Endodermal cell (in vitro differentiated cells): ENCODE measurements around the gene HDLBP. TPM values are rescaled to one million over a fixed set of nuclear protein-coding genes. Genes with fewer than 3 reads are reported as not detected.

Experiments used
- DNase-seq: peaks from one replicate; pipeline ENCODE4 v3.0.0-alpha.2; 2017
- H3K27ac ChIP-seq: 2 replicates; pipeline ENCODE4 v1.5.1; 2013; ENCODE audit warnings: mild to moderate bottlenecking, low read depth, low read length, moderate library complexity
- H3K27me3 ChIP-seq: 2 replicates; pipeline ENCODE4 v1.6.1; 2013; ENCODE audit warnings: mild to moderate bottlenecking, low read length, moderate library complexity; ENCODE audit not compliant: insufficient read depth, control insufficient read depth, poor library complexity, severe bottlenecking
- H3K36me3 ChIP-seq: 2 replicates; pipeline ENCODE4 v1.7.0; 2013; ENCODE audit warnings: mild to moderate bottlenecking, low read length, moderate library complexity; ENCODE audit not compliant: control insufficient read depth, insufficient read depth
- H3K4me1 ChIP-seq: one replicate; pipeline ENCODE4 v1.7.0; 2013; ENCODE audit warnings: low read length; ENCODE audit not compliant: control insufficient read depth, insufficient read depth
- H3K4me3 ChIP-seq: 2 replicates; pipeline ENCODE4 v1.5.1; 2013; ENCODE audit warnings: mild to moderate bottlenecking, low read length, moderate library complexity
- H3K9ac ChIP-seq: 2 replicates; pipeline ENCODE4 v1.6.1; 2013; ENCODE audit warnings: mild to moderate bottlenecking, low read length, moderate library complexity; ENCODE audit not compliant: poor library complexity, severe bottlenecking; ENCODE audit errors: extremely low read depth
- H3K9me3 ChIP-seq: 2 replicates; pipeline ENCODE4 v1.6.1; 2013; ENCODE audit warnings: mild to moderate bottlenecking, low read length, moderate library complexity; ENCODE audit not compliant: control insufficient read depth
- H3K27ac Mint-ChIP-seq: 2 replicates; pipeline ENCODE4 v1.8.0; 2020; ENCODE audit warnings: mixed read lengths
- H3K27me3 Mint-ChIP-seq: 2 replicates; pipeline ENCODE4 v1.8.0; 2021; ENCODE audit warnings: mild to moderate bottlenecking, mixed read lengths; ENCODE audit not compliant: insufficient read depth
- H3K36me3 Mint-ChIP-seq: 2 replicates; pipeline ENCODE4 v1.8.0; 2020; ENCODE audit warnings: low read depth, mixed read lengths
- H3K4me1 Mint-ChIP-seq: 2 replicates; pipeline ENCODE4 v1.8.0; 2020; ENCODE audit warnings: mixed read lengths
- H3K4me3 Mint-ChIP-seq: 2 replicates; pipeline ENCODE4 v1.8.0; 2020; ENCODE audit warnings: mild to moderate bottlenecking, moderate library complexity, mixed read lengths
- H3K9me3 Mint-ChIP-seq: 2 replicates; pipeline ENCODE4 v1.8.0; 2020; ENCODE audit warnings: mild to moderate bottlenecking, mixed read lengths
- CTCF ChIP-seq: fragments of 200-600 bp; sonication (generic); conservative IDR thresholded peaks from 2 replicates; pipeline ENCODE4 v1.5.0; 2021; ENCODE audit warnings: antibody characterized with exemption, mild to moderate bottlenecking
- WGBS, 2 experiments: methylation state at CpG; one replicate each; pipeline versions ENCODE4 v1.1.5 to v1.1.7; 2013; ENCODE audit warnings: missing lambda C conversion rate in 2 of 2, mixed read lengths in 1 of 2; ENCODE audit not compliant: insufficient coverage in 1 of 2, insufficient read length in 1 of 2; 5-methylcytosine and 5-hydroxymethylcytosine counted together
- total RNA-seq, 2 donors: library from RNA; stranded (reverse); fragmentation: NEBNext Ultra II Directional in 1 of 2; extraction: Animal tissue kit (Norgen Biotek cat#: 25700) in 1 of 2; gene quantifications; 2 replicates in 1 of 2; 3 replicates in 1 of 2; pipeline ENCODE4 v1.2.1, GENCODE V29; 2021

Gene HDLBP
- total RNA-seq, 2 donors from 2014 or later = 344 to 374 TPM

DNA sequence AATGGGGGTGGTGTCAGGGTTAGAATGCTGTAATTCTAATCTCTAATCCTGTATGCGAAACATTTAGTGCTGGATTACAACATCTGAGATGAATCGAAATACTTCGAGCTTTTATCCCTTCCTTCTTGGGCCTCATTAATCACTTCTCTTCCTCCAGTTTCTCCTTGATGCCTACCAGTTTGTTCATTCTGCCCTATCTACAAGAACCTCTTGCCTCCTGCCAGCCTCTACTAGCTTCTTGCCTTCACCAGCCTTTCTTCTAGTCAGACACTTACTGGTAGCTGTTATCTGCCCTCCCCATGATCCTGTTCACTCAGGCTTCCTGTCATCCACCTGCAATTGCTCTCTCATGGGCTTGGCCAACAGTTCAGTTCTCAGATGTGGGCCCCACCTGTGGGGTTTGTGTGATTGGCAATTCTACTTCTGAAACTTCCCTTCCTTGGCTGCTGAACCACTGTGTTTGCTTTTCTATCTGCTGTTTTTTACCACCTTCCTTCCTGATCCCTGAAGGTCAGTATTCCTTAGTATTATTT is 25.2 kb upstream of the HDLBP start:
- no peak overlapping the region for H3K27ac ChIP-seq
- Mint-ChIP-seq H3K36me3 (peaks cover 82% of the 10 kb centered on the region), H3K27ac (peak overlapping the region; percentile 57), H3K9me3 (no peaks in the 10 kb centered on the region), H3K4me1 (no peaks in the 10 kb centered on the region), H3K4me3 (no peak overlapping the region), H3K27me3 (no peaks in the 10 kb centered on the region)
- no peaks in the 10 kb centered on the region for H3K9me3 ChIP-seq
- no peaks in the 10 kb centered on the region for H3K4me1 ChIP-seq
- no peaks in the 10 kb centered on the region for H3K27me3 ChIP-seq
- WGBS, 2 experiments = 98 to 100% methylated on average over 3 of the region's 3 CpGs
- DNase-seq = peak; percentile 17
- no peak overlapping the region for H3K9ac ChIP-seq
- TF ChIP-seq CTCF = no peak
- peaks cover 93% of the 10 kb centered on the region for H3K36me3 ChIP-seq
- H3K4me3 ChIP-seq = no peak overlapping the region

- H3K36me3 ChIP-seq = peaks cover 93% of the 10 kb centered on the region
- H3K4me3 ChIP-seq = no peak overlapping the region
- H3K4me1 ChIP-seq = no peaks in the 10 kb centered on the region
- Mint-ChIP-seq H3K27ac (peak overlapping the region; percentile 5), H3K4me1 (no peaks in the 10 kb centered on the region), H3K36me3 (peaks cover 82% of the 10 kb centered on the region), H3K27me3 (no peaks in the 10 kb centered on the region), H3K9me3 (no peaks in the 10 kb centered on the region), H3K4me3 (no peak overlapping the region)
- no peaks in the 10 kb centered on the region for H3K9me3 ChIP-seq
- no peak overlapping the region for H3K27ac ChIP-seq
- 94 to 98% methylated on average over 3 to 8 of the region's 8 CpGs for WGBS, 2 experiments
- peak; percentile 12 for DNase-seq
- no peak for TF ChIP-seq CTCF
- no peak overlapping the region for H3K9ac ChIP-seq
- no peaks in the 10 kb centered on the region for H3K27me3 ChIP-seq
Observed at GRCh38 chr2:241339839-241340630, 24.6 kb upstream of the HDLBP start.

DNA sequence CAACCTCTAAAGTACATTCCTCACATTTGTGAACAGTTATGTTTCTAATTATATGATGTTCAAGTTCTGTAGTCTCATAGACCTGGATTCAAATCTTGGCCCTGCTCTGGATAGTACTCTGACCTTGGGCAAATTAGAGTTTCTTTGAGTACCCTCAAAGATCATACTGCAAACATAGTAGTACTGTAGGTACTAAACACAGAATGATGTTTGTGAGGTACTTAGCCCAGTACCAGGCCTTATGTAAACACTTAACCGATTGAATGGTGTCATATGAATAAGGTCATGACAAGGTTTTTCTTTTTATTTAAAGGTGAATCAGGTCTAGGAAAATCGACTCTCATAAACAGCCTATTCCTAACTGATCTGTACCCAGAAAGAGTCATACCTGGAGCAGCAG is 19.3 kb upstream of the HDLBP start:
- Mint-ChIP-seq H3K27ac (no peak overlapping the region), H3K4me3 (no peak overlapping the region), H3K9me3 (no peaks in the 10 kb centered on the region), H3K36me3 (peaks cover 77% of the 10 kb centered on the region), H3K27me3 (no peaks in the 10 kb centered on the region), H3K4me1 (no peaks in the 10 kb centered on the region)
- no peak for TF ChIP-seq CTCF
- Histone ChIP-seq H3K27me3 (no peaks in the 10 kb centered on the region), H3K9me3 (no peaks in the 10 kb centered on the region), H3K4me1 (no peaks in the 10 kb centered on the region), H3K4me3 (no peak overlapping the region), H3K27ac (no peak overlapping the region), H3K9ac (no peak overlapping the region), H3K36me3 (peaks cover 91% of the 10 kb centered on the region)
- DNase-seq = no peak
- 96% methylated on average over 2 of the region's 2 CpGs; no CpG with 5 or more reads in 1 of the 2 experiments for WGBS, 2 experiments
